ENCODE data around the gene SLC35G4.
"Not testable (repeated sequence)": the region's sequence is repeated elsewhere in the genome, so short reads cannot be mapped to it uniquely, and the experiment has no call there.

Gene SLC35G4

DNA sequence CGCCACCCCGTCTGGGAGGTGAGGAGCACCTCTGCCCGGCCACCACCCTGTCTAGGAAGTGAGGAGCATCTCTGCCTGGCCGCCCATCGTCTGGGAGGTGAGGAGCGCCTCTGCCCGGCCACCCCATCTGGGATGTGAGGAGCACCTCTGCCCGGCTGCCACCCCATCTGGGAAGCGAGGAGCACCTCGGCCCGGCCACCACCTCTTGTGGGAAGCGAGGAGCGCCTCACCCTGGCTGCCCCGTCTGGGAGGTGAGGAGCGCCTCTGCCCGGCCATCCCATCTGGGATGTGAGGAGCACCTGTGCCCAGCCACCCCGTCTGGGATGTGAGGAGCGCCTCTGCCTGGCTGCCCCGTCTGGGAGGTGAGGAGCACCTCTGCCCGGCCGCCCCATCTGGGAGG lies 4.6 kb downstream of the SLC35G4 start:
- DNase-seq (ENCODE audit: low read depth in 2 of 2), result not testable (repeated sequence)

DNA sequence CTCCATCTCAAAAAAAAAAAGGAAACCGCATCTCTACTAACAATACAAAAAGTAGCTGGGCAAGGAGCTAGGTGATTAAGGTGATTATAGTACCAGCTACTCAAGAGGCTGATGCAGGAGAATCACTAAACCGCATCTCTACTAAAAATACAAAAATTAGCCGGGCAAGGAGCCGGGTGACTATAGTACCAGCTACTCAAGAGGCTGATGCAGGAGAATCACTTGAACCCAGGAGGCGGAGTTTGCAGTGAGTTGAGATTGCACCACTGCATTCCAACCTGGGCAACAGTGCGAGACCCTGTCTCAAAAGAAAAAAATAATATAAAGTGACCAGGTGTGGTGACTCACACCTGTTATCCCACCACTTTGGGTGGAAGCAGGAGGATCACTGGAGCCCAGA lies 5.6 kb downstream of the SLC35G4 start:
- DNase-seq (ENCODE audit: low read depth in 2 of 2), result not testable (repeated sequence)

GRCh38 chr18:11647310-11647709 lies 37.9 kb downstream of the SLC35G4 start:
- not testable (repeated sequence) for DNase-seq (ENCODE audit: low read depth in 2 of 2)

- not testable (repeated sequence) for DNase-seq (ENCODE audit: low read depth in 2 of 2)
Observed at GRCh38 chr18:11647804-11648203, 38.4 kb downstream of the SLC35G4 start.

DNA sequence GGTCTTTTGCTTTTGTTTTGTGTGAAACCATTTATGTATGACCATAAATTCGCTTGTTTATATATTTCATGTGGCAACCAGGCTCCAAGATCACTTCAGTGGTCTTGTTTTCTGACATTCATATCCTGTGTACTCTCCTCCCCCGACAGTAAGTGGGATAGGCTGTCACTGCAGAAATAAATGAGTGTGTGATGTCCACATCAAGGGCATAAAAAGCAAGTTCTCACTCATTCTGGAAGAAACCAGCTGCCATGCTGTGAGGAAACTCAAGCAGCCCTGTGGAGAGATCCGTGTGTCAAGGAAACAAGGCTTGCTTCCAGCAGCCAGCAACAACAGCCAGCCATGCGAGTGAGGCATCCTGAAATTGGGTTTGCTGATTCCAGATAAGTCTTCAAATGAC lies 40.4 kb downstream of the SLC35G4 start:
- no peak for DNase-seq (ENCODE audit: low read depth in 2 of 2)

DNA sequence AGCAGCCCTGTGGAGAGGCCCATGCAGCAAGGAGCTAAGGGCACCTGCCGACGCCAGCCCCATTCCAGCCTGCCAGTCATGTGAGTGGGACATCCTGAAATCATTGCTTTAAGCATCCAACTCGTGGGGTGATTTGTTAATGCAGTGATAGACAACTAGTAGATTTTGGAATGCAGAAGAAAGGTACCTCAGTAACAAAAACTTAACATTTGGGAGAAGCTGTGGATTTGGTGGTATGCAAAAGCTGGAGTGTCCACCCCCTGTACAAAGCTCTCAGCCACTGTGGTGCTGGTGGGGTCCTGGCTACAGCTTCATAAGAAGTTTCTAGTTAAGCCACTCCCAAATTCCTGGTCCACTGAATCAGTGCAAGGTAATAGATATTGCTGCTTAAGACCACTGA lies 42.5 kb downstream of the SLC35G4 start:
- no peak for DNase-seq (ENCODE audit: low read depth in 2 of 2)

GRCh38 chr18:11653521-11653920 lies 44.1 kb downstream of the SLC35G4 start:
- DNase-seq (ENCODE audit: low read depth in 2 of 2), result no peak

DNA sequence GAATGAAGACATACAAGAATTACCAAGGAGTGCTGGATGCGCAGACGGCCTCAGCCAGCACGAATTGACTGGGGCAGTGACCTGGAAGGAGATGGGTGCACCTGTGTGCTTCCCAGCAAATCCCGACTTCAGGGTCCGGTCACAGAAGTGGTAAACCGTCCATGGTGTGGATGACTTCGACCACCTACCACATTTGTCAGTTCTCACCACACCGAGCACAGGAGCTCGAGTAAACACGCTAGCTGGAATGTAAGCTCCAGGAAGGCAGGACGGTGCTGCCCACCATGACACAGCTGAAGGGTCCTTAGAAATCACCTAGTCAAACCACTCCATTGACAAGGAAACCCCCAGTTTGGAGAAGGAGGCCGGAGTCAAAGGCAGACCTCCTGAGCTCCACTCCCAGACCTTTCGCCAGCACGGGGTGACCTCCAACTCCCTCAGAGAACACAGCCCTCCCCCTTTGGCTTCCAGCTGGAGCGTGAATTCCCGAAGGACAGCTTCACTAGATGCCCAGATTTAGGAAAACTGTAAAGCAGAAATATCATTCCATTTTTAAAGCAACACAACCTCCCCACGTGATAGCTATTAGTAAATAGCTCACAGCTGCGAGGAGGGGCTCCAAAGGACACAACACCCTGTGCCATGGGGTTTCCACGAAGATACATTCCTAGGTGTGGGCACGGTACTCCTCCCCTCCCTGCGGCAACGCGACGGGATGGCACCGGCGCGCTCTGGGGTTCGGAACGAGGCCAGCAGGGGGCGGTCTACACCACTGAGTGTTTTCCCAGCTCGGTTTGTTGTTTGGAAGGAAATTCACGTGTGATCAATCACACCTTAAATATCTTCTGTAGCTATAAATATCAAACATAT lies 45.6 kb downstream of the SLC35G4 start:
- no peak for DNase-seq (ENCODE audit: low read depth in 2 of 2)

DNA sequence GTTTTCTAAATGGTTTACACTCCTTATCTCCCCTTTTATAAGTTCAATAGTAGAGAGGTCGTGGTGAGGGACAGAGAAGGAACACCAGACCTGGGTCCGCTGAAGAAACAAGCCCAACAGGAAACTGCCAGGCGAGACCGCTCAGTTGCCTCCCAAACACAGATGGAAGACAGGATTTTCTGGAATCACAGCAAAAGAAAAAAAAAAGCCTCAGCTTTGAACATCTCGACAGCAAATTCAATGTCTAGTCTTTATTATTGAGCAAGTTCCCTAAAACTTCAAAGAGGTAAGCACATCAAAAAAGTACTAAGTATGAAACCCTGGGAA lies 46.2 kb downstream of the SLC35G4 start:
- DNase-seq (ENCODE audit: low read depth in 2 of 2), result no peak

DNA sequence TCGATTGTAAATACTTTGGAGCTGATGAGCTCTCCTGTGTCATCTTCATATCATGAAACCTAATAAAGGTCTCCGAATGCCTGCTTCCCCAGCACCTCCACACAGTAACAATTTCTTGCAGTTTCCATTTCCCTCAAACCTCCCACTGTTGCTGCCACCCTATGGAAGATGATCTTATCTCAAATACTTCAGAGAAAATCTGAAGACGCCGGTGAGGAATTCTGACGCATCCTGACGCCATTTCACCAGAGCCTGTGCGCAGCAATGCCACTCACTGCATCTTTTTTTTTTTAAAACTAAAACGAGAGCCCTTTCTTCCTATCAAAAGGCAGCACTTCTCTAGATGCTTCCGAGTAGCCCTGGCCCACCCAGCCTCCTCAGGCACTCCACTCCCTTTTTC lies 47.8 kb downstream of the SLC35G4 start:
- no peak for DNase-seq (ENCODE audit: low read depth in 2 of 2)

- DNase-seq (ENCODE audit: low read depth in 2 of 2), result no peak
Observed at GRCh38 chr18:11657554-11657953, 48.2 kb downstream of the SLC35G4 start.

- DNase-seq (ENCODE audit: low read depth in 2 of 2), result no peak
Observed at GRCh38 chr18:11658019-11658418, 48.6 kb downstream of the SLC35G4 start.

DNA sequence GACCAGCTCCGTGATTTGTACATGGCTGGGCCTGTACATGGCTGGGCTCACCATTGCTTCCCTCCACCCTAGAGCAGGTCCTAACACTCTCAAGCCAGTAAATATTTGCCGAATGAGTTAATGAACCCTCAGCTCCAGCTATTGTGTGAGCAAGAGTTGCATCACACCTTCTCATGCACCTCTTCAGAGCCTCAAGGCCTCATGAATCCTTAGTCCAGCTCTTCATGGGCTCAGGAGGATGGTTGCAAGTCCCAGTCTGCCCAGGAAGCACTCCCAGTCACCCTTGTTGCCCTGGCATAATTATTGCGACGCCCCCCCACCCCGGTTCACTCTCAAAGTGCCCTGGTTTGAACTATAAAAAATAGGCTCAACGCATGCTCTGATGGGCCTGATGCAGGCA lies 49.6 kb downstream of the SLC35G4 start:
- no peak for DNase-seq (ENCODE audit: low read depth in 2 of 2)

Data from stimulated activated CD8-positive, alpha-beta memory T cell treated with anti-CD3 and anti-CD28 coated beads, Interleukin-7, amount 100 ng/mL, for 4 hours (primary cell).